Measurements from ENCODE around the gene ALG12.

ALG12 gene

GRCh38 chr22:49934891-49935557 is 16.8 kb upstream of the ALG12 start:
- peaks cover 73% of the 10 kb centered on the region for H3K4me1 Mint-ChIP-seq (ENCODE audit: low read depth)
- peak overlapping the region; percentile 83 for H3K4me3 Mint-ChIP-seq
- peaks cover 10% of the 10 kb centered on the region for H3K27me3 Mint-ChIP-seq
- intact Hi-C loops (cut with micrococcal nuclease), result loop anchor here (5.0 to 10.0 kb wide), 2 partner anchors 37 to 270 kb away; partner anchors contain the start of gene SELENOO
- H3K27ac Mint-ChIP-seq, result peak overlapping the region; percentile 95
- H3K36me3 Mint-ChIP-seq (ENCODE audit: low read depth), result peaks cover 21% of the 10 kb centered on the region
- no peaks in the 10 kb centered on the region for H3K9me3 Mint-ChIP-seq

- Mint-ChIP-seq H3K4me3 (peak overlapping the region; percentile 83), H3K4me1 (ENCODE audit: low read depth) (peaks cover 66% of the 10 kb centered on the region), H3K27me3 (peaks cover 8% of the 10 kb centered on the region), H3K9me3 (no peaks in the 10 kb centered on the region), H3K36me3 (ENCODE audit: low read depth) (peaks cover 21% of the 10 kb centered on the region), H3K27ac (peak overlapping the region; percentile 95)
- intact Hi-C loops (cut with micrococcal nuclease), result loop anchor here (5.0 to 10.0 kb wide), 2 partner anchors 38 to 270 kb away; partner anchors contain the start of gene SELENOO
These were observed 16.1 kb upstream of the ALG12 start for GRCh38 chr22:49934160-49934890.

- Mint-ChIP-seq H3K4me3 (peak overlapping the region; percentile 83), H3K4me1 (ENCODE audit: low read depth) (peaks cover 58% of the 10 kb centered on the region), H3K36me3 (ENCODE audit: low read depth) (peaks cover 21% of the 10 kb centered on the region), H3K27ac (peak overlapping the region; percentile 95), H3K9me3 (no peaks in the 10 kb centered on the region), H3K27me3 (peaks cover 11% of the 10 kb centered on the region)
- intact Hi-C loops (cut with micrococcal nuclease), result loop anchor here (5.0 to 10.0 kb wide), 2 partner anchors 39 to 271 kb away; partner anchors contain the start of gene SELENOO
These were observed 15.3 kb upstream of the ALG12 start for GRCh38 chr22:49933236-49934159.

- Mint-ChIP-seq H3K4me3 (no peak overlapping the region), H3K27ac (peak overlapping the region; percentile 80), H3K27me3 (peaks cover 19% of the 10 kb centered on the region), H3K9me3 (no peaks in the 10 kb centered on the region), H3K36me3 (ENCODE audit: low read depth) (peaks cover 43% of the 10 kb centered on the region), H3K4me1 (ENCODE audit: low read depth) (peaks cover 42% of the 10 kb centered on the region)
- intact Hi-C loops (cut with micrococcal nuclease), result loop anchor here (1.0 to 10.0 kb wide), 5 partner anchors 29 to 274 kb away; partner anchors contain the start of genes PIM3 and SELENOO
These were observed 12.6 kb upstream of the ALG12 start for GRCh38 chr22:49930596-49931412.

GRCh38 chr22:49929994-49930575 is 11.8 kb upstream of the ALG12 start:
- H3K27me3 Mint-ChIP-seq, result peaks cover 19% of the 10 kb centered on the region
- H3K27ac Mint-ChIP-seq, result no peak overlapping the region
- intact Hi-C loops (cut with micrococcal nuclease), result loop anchor here (5.0 to 10.0 kb wide), 3 partner anchors 42 to 275 kb away; partner anchors contain the start of gene SELENOO
- H3K4me1 Mint-ChIP-seq (ENCODE audit: low read depth), result peaks cover 49% of the 10 kb centered on the region
- H3K4me3 Mint-ChIP-seq, result no peak overlapping the region
- H3K9me3 Mint-ChIP-seq, result no peaks in the 10 kb centered on the region
- H3K36me3 Mint-ChIP-seq (ENCODE audit: low read depth), result peaks cover 43% of the 10 kb centered on the region

DNA sequence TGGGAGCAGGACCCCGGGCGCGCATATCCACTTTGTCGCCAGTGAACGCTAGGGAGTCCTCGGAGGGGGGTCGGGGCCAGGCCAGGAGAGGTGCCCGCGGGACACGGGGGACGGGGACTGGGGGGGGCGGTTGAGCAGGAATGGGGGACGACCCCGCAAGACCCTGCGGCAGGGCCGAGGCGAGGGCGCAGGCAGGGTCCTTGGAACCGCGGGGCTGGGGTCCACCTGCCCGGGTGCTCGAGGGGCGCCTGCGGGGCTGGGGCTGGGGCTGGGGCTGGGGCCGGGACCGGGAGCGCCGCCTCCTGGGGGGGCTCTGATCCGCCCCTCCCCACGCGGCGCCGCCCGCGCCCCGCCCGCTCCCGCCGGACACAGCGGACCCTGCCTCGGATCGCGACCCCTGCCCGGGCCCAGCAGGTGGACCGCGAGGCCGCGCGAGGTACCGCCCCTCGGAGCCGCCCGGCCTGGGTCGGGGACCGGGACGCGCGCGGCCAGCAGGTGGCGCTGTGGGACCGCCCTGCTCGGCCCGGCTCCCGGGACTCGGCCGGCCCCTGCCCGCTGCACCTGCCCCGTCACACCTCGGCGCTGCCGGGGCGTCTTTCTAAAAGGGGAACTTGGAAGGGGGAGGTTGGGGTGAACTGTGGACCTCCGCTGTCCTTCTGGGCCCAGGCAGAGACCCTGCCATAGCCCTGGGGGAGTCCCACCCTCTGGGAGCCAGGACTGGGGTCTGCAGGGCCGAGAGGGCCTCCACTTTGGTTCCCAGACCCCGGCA is 11.2 kb upstream of the ALG12 start:
- H3K4me3 Mint-ChIP-seq, result no peak overlapping the region
- H3K27me3 Mint-ChIP-seq, result peaks cover 19% of the 10 kb centered on the region
- H3K36me3 Mint-ChIP-seq (ENCODE audit: low read depth), result peaks cover 40% of the 10 kb centered on the region
- H3K4me1 Mint-ChIP-seq (ENCODE audit: low read depth), result peaks cover 51% of the 10 kb centered on the region
- H3K27ac Mint-ChIP-seq, result no peak overlapping the region
- intact Hi-C loops (cut with micrococcal nuclease), result loop anchor here (5.0 kb wide), 1 partner anchor 162 kb away; no protein-coding TSS in a partner anchor
- no peaks in the 10 kb centered on the region for H3K9me3 Mint-ChIP-seq

GRCh38 chr22:49928555-49929210 is 10.4 kb upstream of the ALG12 start:
- Mint-ChIP-seq H3K36me3 (ENCODE audit: low read depth) (peaks cover 40% of the 10 kb centered on the region), H3K9me3 (no peaks in the 10 kb centered on the region), H3K4me3 (peak overlapping the region; percentile 49), H3K4me1 (ENCODE audit: low read depth) (peaks cover 45% of the 10 kb centered on the region), H3K27me3 (peaks cover 19% of the 10 kb centered on the region), H3K27ac (no peak overlapping the region)
- intact Hi-C loops (cut with micrococcal nuclease), result loop anchor here (5.0 kb wide), 1 partner anchor 161 kb away; no protein-coding TSS in a partner anchor

- Mint-ChIP-seq H3K36me3 (ENCODE audit: low read depth) (peaks cover 40% of the 10 kb centered on the region), H3K27me3 (peaks cover 19% of the 10 kb centered on the region), H3K4me1 (ENCODE audit: low read depth) (peaks cover 39% of the 10 kb centered on the region), H3K9me3 (no peaks in the 10 kb centered on the region), H3K27ac (no peak overlapping the region), H3K4me3 (no peak overlapping the region)
- intact Hi-C loops (cut with micrococcal nuclease), result loop anchor here (5.0 kb wide), 1 partner anchor 161 kb away; no protein-coding TSS in a partner anchor
These were observed 9.9 kb upstream of the ALG12 start for GRCh38 chr22:49928185-49928495.

- Mint-ChIP-seq H3K27me3 (peaks cover 19% of the 10 kb centered on the region), H3K36me3 (ENCODE audit: low read depth) (peaks cover 41% of the 10 kb centered on the region), H3K4me1 (ENCODE audit: low read depth) (peaks cover 34% of the 10 kb centered on the region), H3K9me3 (no peaks in the 10 kb centered on the region), H3K4me3 (no peak overlapping the region), H3K27ac (no peak overlapping the region)
- intact Hi-C loops (cut with micrococcal nuclease), result loop anchor here (5.0 kb wide), 1 partner anchor 160 kb away; no protein-coding TSS in a partner anchor
These were observed 9.4 kb upstream of the ALG12 start for GRCh38 chr22:49927483-49928184.

DNA sequence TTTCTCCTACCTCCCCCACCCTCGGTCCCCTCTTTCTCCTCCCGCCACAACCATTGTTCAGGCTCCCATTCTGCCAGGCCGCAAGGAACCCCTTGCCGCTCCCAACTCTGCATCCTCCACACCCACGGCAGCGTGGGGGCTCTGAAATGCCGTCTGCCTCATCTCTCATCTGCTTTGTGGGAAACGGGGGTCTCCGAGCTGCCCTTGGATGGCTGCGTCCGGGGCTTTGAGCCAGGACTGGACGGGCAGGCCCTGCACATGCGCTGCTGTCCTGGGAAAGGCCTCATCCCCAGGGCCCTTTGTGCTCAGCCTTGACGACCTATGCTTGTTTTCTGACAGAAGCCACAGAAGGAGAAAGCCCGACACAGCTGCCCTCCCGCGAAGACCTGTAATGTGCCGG is 8.7 kb upstream of the ALG12 start:
- Mint-ChIP-seq H3K27me3 (peaks cover 19% of the 10 kb centered on the region), H3K36me3 (ENCODE audit: low read depth) (peaks cover 48% of the 10 kb centered on the region), H3K4me1 (ENCODE audit: low read depth) (peaks cover 32% of the 10 kb centered on the region), H3K4me3 (no peak overlapping the region), H3K9me3 (no peaks in the 10 kb centered on the region), H3K27ac (peak overlapping the region; percentile 45)
- intact Hi-C loops (cut with micrococcal nuclease), result loop anchor here (5.0 kb wide), 1 partner anchor 160 kb away; no protein-coding TSS in a partner anchor

DNA sequence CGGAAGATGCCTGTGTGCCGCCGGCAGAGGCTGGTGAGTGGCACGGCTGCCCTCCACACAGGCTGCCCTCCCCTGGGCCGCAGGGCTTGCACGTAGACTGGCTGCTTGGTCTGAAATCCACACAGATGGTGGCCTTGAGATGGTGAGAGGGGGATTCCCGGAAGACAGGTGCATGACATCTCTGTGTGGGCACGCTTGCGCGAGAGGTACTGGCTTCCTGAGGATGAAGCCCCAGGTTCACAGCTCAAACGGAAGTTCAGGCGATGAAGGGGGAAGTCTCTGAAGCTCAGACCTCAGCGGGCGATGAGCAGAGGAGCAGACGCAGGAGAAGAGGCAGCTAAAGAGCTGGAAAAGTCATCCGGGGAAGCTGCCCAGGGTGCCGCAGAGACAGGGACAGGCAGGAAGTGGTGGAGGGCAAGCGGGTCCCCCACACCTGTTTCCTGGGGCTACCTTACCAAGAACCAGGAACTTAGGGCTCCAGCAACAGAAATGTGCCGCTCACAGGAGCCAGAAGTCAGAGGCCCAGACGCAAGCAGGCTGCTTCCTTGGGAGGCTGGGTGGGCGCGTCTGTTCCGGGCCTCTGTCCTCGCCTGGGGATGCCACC is 7.4 kb upstream of the ALG12 start:
- H3K27ac Mint-ChIP-seq, result peak overlapping the region; percentile 25
- peak overlapping the region; percentile 2 for H3K4me3 Mint-ChIP-seq
- peaks cover 19% of the 10 kb centered on the region for H3K27me3 Mint-ChIP-seq
- no peaks in the 10 kb centered on the region for H3K9me3 Mint-ChIP-seq
- peaks cover 20% of the 10 kb centered on the region for H3K4me1 Mint-ChIP-seq (ENCODE audit: low read depth)
- H3K36me3 Mint-ChIP-seq (ENCODE audit: low read depth), result peaks cover 60% of the 10 kb centered on the region
- intact Hi-C loops (cut with micrococcal nuclease), result loop anchor here (5.0 kb wide), 1 partner anchor 158 kb away; no protein-coding TSS in a partner anchor

Measured in dendritic cell treated with granulocyte-macrophage colony-stimulating factor and Interleukin-4, amounts not matched to agents 40 ng/mL and 50 ng/mL, for 4 days (primary cell).